Middle frontal gyrus (tissue), 1 donor: ENCODE data around the gene CRK.
A peak's percentile ranks its signal among the peaks of the same experiment; 100 is the strongest.
"Not testable (repeated sequence)": the region's sequence is repeated elsewhere in the genome, so short reads cannot be mapped to it uniquely, and the experiment has no call there.

Experiments
- DNase-seq: peaks from one replicate; pipeline ENCODE4 v3.0.0-alpha.2; 2015; ENCODE audit warnings: low spot score; ENCODE audit errors: extremely low spot score

The CRK gene

GRCh38 chr17:1431631-1432104 lies 24.4 kb downstream of the CRK start:
- DNase-seq = no peak

- DNase-seq = no peak
These were observed 32.4 kb downstream of the CRK start for GRCh38 chr17:1423456-1424135.

GRCh38 chr17:1422885-1423284 lies 33.1 kb downstream of the CRK start:
- DNase-seq = no peak

- no peak for DNase-seq
These were observed 34.6 kb downstream of the CRK start for GRCh38 chr17:1421470-1421869.

- DNase-seq = no peak
These were observed 35.1 kb downstream of the CRK start for GRCh38 chr17:1420981-1421380.

GRCh38 chr17:1420163-1420562 lies 35.9 kb downstream of the CRK start:
- no peak for DNase-seq

GRCh38 chr17:1418476-1418875 lies 37.6 kb downstream of the CRK start:
- not testable (repeated sequence) for DNase-seq

- no peak for DNase-seq
These were observed 39.6 kb downstream of the CRK start for GRCh38 chr17:1416414-1416813.

GRCh38 chr17:1414634-1415033 lies 41.4 kb downstream of the CRK start:
- DNase-seq = no peak

- DNase-seq = no peak
These were observed 41.9 kb downstream of the CRK start for GRCh38 chr17:1414001-1414574.

GRCh38 chr17:1413281-1413791 lies 42.7 kb downstream of the CRK start:
- no peak for DNase-seq

GRCh38 chr17:1412185-1413110 lies 43.6 kb downstream of the CRK start:
- DNase-seq = no peak

- DNase-seq = no peak
These were observed 53.8 kb downstream of the CRK start for GRCh38 chr17:1402262-1402586.

- peak; percentile 89 for DNase-seq
These were observed 56.1 kb downstream of the CRK start, which contains the start of gene YWHAE for GRCh38 chr17:1399679-1400512. TSS of gene YWHAE (minus strand) at chr17:1400222. CDS start at chr17:1400110, 112 bp downstream.

- no peak for DNase-seq
These were observed 56.9 kb downstream of the CRK start for GRCh38 chr17:1398931-1399678.

- no peak for DNase-seq
These were observed 58.0 kb downstream of the CRK start for GRCh38 chr17:1398028-1398427.

- DNase-seq = not testable (repeated sequence)
These were observed 60.0 kb downstream of the CRK start for GRCh38 chr17:1395876-1396665.

- DNase-seq = no peak
These were observed 64.5 kb downstream of the CRK start for GRCh38 chr17:1391577-1391976.
